ENCODE results near the gene SREBF2.
"Not testable (repeated sequence)": the region's sequence is repeated elsewhere in the genome, so short reads cannot be mapped to it uniquely, and the experiment has no call there.

Gene SREBF2

GRCh38 chr22:41947424-41948080 lies 114.6 kb downstream of the SREBF2 start:
- DNase-seq (ENCODE audit: low spot score): no peak

GRCh38 chr22:41948142-41948541 lies 115.2 kb downstream of the SREBF2 start:
- DNase-seq (ENCODE audit: low spot score): no peak

- DNase-seq (ENCODE audit: low spot score): not testable (repeated sequence)
Observed at GRCh38 chr22:41948928-41949296, 116.0 kb downstream of the SREBF2 start.

GRCh38 chr22:41949297-41949965 lies 116.5 kb downstream of the SREBF2 start:
- no peak for DNase-seq (ENCODE audit: low spot score)

DNA sequence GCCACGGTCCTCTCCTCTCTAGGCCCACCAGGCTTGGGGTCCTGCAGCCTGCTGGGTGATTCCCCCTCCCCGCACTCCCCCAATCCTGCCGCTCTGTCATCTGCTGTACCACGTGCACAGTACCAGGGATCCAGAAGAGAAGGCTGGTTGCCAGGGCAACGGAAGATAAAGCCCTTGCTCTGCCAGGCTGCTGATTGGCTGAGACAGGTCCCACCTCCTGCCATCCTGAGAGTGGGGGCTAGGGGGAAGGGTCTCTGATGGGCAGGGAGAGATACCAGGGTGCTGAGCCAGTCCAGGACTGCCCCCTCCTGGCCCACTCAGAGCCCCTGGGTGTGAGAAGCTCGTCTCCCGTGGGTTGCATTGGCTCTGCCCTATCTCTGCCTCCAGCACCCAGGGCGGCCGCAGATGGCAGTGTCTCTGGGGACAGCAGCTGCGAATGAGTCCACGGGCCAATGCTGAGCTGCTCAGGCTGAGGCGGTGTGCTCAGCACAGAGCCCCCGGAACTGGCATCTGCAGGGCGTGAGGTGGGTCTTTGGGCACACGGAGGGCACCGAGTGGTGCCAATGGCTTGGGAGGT lies 119.1 kb downstream of the SREBF2 start, which contains the start of gene SMIM45:
Gene SMIM45 (plus strand): TSS at position 253 of the 577 bp plus-strand sequence.
- no peak for DNase-seq (ENCODE audit: low spot score)

DNA sequence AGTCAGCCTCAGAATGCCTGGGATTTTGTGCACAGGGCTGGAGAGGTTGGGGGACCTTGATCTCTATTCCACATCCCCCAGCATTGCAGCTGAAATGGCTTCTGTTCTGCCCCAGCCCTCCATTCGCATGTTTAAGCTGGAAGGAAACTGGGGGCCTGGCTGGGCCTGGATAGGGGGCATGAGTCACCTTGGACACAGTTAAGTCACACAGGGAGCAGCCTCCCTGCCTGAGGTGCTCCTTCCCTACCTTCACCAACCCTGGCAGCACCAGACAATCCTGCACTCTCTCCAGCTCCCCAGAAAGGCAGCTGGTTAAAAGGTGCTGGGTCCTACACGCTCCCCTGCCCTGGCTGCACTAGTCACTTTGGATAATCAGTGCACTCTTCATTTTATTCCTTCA lies 119.8 kb downstream of the SREBF2 start:
- no peak for DNase-seq (ENCODE audit: low spot score)

All from iPS-NIHi11 (cell line).